Measurements from ENCODE around the gene CITED2.

DNA sequence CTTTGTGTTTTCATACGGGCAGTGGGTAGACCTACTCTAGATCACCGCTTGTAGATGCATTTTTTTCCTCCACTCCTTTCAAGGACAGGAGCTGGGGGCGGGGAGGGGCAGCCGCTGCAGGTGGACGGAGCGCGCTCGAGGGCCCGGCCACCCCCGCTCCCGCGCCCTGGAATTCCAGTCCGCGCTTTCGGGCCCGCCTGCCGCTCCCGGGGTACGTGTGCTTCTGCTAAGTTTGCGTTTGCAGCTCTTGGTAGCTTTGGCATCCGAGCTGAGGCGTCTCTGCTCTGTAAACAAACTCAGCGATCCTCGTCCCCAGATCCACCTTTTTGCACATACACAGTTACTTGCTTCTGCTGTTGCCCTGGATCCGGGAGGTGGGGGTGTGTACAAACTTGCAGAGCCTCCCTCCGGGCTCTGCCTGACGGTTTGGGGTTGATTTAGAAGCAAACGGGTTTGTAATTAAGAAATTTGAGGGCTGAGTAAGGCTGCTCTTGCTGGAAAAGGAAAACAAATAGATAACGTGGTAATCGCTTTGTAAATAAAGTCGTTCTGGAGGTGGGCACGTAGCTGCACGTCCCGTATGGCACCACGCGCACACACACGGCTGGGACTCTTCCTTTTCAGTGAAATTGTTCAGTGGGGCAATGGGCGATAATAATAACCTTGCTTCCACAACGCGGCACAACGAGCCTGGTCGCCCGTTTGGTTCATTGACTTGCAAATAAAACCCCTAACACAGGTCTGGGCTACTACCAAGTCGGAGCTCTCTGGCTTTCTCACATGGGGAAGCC lies 973 bp upstream of the CITED2 start:
- TF ChIP-seq, protein P1, sequence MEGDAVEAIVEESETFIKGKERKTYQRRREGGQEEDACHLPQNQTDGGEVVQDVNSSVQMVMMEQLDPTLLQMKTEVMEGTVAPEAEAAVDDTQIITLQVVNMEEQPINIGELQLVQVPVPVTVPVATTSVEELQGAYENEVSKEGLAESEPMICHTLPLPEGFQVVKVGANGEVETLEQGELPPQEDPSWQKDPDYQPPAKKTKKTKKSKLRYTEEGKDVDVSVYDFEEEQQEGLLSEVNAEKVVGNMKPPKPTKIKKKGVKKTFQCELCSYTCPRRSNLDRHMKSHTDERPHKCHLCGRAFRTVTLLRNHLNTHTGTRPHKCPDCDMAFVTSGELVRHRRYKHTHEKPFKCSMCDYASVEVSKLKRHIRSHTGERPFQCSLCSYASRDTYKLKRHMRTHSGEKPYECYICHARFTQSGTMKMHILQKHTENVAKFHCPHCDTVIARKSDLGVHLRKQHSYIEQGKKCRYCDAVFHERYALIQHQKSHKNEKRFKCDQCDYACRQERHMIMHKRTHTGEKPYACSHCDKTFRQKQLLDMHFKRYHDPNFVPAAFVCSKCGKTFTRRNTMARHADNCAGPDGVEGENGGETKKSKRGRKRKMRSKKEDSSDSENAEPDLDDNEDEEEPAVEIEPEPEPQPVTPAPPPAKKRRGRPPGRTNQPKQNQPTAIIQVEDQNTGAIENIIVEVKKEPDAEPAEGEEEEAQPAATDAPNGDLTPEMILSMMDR (IDR thresholded peaks at IDR 0.05), result peak in 2 of 7 experiments; percentile 4 to 21
- peak; percentile 36 to 86 (median 83) for TF ChIP-seq POLR2A (IDR thresholded peaks at IDR 0.05)

Measured in body of pancreas (tissue), 4 donors.